Osteocyte (in vitro differentiated cells): ENCODE results near the gene TEAD2. TPM values are rescaled to one million over a fixed set of nuclear protein-coding genes. Genes with fewer than 3 reads are reported as not detected.
"Not testable (repeated sequence)": the region's sequence is repeated elsewhere in the genome, so short reads cannot be mapped to it uniquely, and the experiment has no call there.

ENCODE experiments used
- DNase-seq: peaks from one replicate; pipeline ENCODE4 v3.0.0; 2021; ENCODE audit warnings: mixed read lengths; ENCODE audit not compliant: unreplicated experiment; ENCODE audit errors: extremely low spot score
- H3K27ac Mint-ChIP-seq: one replicate; pipeline ENCODE4 v1.8.0; 2021; ENCODE audit warnings: mild to moderate bottlenecking, mixed read lengths; ENCODE audit not compliant: unreplicated experiment
- H3K27me3 Mint-ChIP-seq: one replicate; pipeline ENCODE4 v1.8.0; 2021; ENCODE audit warnings: mixed read lengths; ENCODE audit not compliant: unreplicated experiment
- H3K36me3 Mint-ChIP-seq: one replicate; pipeline ENCODE4 v1.8.0; 2021; ENCODE audit warnings: mixed read lengths; ENCODE audit not compliant: unreplicated experiment
- H3K4me1 Mint-ChIP-seq: one replicate; pipeline ENCODE4 v1.8.0; 2021; ENCODE audit warnings: mixed read lengths; ENCODE audit not compliant: unreplicated experiment
- H3K4me3 Mint-ChIP-seq: one replicate; pipeline ENCODE4 v1.8.0; 2021; ENCODE audit warnings: mild to moderate bottlenecking, moderate library complexity, mixed read lengths; ENCODE audit not compliant: unreplicated experiment
- H3K9me3 Mint-ChIP-seq: one replicate; pipeline ENCODE4 v1.8.0; 2021; ENCODE audit warnings: mixed read lengths; ENCODE audit not compliant: unreplicated experiment
- total RNA-seq: library from RNA; stranded (reverse); gene quantifications from 2 replicates; pipeline ENCODE4 v1.2.1, GENCODE V29; 2021
- TF ChIP-seq, protein P1 (sequence below): fragments of 200-600 bp; sonication (generic); IDR thresholded peaks from 2 replicates; pipeline ENCODE4 v1.5.0; 2021; ENCODE audit warnings: antibody characterized with exemption, mild to moderate bottlenecking, moderate library complexity

Gene TEAD2
- total RNA-seq, 1 donor from 2014 or later: 98.0 TPM

DNA sequence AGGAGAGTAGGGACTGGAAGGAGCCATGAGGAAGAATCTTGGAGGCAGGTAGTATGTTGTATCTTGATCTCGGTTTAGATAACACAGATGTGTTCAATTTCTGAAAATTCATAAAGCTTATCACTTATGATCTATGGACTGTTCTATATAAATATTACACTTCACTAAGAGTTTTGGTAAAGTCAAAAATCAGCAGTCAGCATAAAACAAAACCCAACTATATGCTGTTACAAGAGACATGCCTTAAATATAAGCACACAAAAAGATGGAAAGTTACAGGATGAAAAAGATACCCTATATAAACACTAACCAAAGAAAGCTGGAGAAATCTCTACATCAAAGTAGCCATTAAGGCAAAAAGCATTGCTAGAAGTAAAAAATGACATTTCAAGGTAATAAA, 21.4 kb upstream of the TEAD2 start:
- no peak overlapping the region for H3K27ac Mint-ChIP-seq
- TF ChIP-seq, protein P1, sequence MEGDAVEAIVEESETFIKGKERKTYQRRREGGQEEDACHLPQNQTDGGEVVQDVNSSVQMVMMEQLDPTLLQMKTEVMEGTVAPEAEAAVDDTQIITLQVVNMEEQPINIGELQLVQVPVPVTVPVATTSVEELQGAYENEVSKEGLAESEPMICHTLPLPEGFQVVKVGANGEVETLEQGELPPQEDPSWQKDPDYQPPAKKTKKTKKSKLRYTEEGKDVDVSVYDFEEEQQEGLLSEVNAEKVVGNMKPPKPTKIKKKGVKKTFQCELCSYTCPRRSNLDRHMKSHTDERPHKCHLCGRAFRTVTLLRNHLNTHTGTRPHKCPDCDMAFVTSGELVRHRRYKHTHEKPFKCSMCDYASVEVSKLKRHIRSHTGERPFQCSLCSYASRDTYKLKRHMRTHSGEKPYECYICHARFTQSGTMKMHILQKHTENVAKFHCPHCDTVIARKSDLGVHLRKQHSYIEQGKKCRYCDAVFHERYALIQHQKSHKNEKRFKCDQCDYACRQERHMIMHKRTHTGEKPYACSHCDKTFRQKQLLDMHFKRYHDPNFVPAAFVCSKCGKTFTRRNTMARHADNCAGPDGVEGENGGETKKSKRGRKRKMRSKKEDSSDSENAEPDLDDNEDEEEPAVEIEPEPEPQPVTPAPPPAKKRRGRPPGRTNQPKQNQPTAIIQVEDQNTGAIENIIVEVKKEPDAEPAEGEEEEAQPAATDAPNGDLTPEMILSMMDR: no peak
- no peaks in the 10 kb centered on the region for H3K4me1 Mint-ChIP-seq
- no peak for DNase-seq
- peaks cover 15% of the 10 kb centered on the region for H3K27me3 Mint-ChIP-seq
- H3K4me3 Mint-ChIP-seq: no peak overlapping the region
- no peaks in the 10 kb centered on the region for H3K36me3 Mint-ChIP-seq
- H3K9me3 Mint-ChIP-seq: peaks cover 10% of the 10 kb centered on the region

DNA sequence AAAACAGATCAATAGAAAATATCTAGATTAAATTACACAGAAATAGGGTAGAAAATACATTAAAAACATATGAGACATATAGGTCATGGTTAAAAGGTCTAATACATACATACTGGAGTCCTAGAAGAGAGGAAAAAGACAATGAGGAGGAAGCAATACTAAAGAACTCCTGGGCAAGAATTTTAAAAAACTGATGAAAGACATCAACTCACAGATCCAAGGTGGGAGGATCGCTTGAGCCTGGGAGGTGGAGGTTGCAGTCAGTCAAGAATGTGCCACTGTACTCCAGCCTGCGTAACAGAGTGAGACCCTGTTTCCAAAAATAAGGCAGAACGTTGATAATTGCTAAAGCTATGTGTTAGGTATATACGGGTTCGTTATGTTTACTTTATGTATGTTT, 20.4 kb upstream of the TEAD2 start:
- H3K27ac Mint-ChIP-seq: no peak overlapping the region
- H3K27me3 Mint-ChIP-seq: peaks cover 15% of the 10 kb centered on the region
- H3K4me1 Mint-ChIP-seq: no peaks in the 10 kb centered on the region
- no peak for DNase-seq
- peaks cover 10% of the 10 kb centered on the region for H3K9me3 Mint-ChIP-seq
- TF ChIP-seq, protein P1: no peak
- H3K4me3 Mint-ChIP-seq: no peak overlapping the region
- H3K36me3 Mint-ChIP-seq: no peaks in the 10 kb centered on the region

DNA sequence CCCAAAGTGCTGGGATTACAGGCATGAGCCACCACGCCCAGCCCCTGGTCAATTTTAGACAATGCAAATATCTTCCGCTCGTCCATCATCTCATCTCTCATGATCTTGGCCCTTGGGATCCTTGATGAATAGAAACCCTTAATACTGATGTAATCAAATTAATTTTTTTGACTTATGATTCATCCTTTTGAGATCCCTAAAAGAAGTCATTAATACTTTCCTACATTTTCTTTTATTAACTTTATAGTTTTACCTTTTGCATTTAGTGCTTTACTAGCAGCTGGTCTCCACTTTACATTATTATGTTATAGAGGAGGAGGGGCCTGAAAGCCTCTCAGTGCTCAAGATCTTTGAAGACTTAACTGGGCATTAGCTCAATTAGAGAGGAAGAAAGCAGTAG, 18.2 kb upstream of the TEAD2 start:
- Mint-ChIP-seq H3K4me1 (no peaks in the 10 kb centered on the region), H3K27me3 (peaks cover 19% of the 10 kb centered on the region), H3K27ac (no peak overlapping the region), H3K9me3 (peaks cover 10% of the 10 kb centered on the region), H3K4me3 (no peak overlapping the region), H3K36me3 (no peaks in the 10 kb centered on the region)
- no peak for DNase-seq
- TF ChIP-seq, protein P1: no peak

DNA sequence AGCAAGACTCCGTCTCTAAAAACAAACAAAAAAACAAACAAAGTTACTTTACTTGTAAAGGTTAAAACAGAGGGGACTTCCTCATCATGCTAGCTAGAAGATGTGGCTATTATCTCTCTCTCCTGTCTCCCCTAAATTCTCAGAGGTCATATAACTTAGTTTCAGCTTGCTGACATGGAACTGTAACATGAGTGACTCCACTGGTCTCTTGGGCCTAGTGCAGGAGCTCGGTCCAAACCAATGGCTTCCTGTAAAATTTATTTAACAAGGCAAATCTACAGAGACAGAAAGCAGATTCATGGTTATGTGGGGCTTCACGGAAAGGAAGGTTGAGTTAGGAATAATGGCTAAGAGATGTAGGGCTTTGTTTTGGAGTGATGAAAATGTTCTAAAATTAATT, 16.3 kb upstream of the TEAD2 start:
- TF ChIP-seq, protein P1: no peak
- Mint-ChIP-seq H3K27ac (no peak overlapping the region), H3K9me3 (peaks cover 7% of the 10 kb centered on the region), H3K27me3 (peaks cover 16% of the 10 kb centered on the region), H3K4me3 (no peak overlapping the region), H3K4me1 (no peaks in the 10 kb centered on the region), H3K36me3 (no peaks in the 10 kb centered on the region)
- no peak for DNase-seq

DNA sequence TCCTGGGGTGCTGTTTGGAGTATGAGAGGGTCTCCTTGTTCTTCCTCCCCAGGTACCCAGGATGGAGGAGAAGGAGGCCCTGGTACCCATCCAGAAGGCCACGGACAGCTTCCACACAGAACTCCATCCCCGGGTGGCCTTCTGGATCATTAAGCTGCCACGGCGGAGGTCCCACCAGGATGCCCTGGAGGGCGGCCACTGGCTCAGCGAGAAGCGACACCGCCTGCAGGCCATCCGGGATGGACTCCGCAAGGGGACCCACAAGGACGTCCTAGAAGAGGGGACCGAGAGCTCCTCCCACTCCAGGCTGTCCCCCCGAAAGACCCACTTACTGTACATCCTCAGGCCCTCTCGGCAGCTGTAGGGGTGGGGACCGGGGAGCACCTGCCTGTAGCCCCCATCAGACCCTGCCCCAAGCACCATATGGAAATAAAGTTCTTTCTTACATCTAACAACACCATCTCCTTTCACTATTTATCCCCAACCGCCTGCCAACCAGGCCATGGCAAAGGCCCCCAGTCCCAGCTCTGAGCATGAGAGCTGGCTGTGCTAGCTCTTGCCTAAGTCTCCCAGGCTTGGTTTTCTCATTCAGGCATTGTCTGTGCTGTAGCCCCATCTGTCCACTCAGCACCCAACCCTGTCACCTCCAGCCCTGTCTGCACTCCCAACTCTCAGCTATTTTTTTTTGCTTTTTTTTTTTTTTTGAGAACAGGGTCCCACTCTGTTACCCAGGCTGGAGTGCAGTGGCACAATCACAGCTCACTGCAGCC, 12.6 kb upstream of the TEAD2 start:
- Mint-ChIP-seq H3K4me1 (no peaks in the 10 kb centered on the region), H3K4me3 (no peak overlapping the region), H3K27me3 (peaks cover 10% of the 10 kb centered on the region), H3K36me3 (no peaks in the 10 kb centered on the region), H3K27ac (no peak overlapping the region), H3K9me3 (no peaks in the 10 kb centered on the region)
- DNase-seq: no peak
- TF ChIP-seq, protein P1: no peak

DNA sequence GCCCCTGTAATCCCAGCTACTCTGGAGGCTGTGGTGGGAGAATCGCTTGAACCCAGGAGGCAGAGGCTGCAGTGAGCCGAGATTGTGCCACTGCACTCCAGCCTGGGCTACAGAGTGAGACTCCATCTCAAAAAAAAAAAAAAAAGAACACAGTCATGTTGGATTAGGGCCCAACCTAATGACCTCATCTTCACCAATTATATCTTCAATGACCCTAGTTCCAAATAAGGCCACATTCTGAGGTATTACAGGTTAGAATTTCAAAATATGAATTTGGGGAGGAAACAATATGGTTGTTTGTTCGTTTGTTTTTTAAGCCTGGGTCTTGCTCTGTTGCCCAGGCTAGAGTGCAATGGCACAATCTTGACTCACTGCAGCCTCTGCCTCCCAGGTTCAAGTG, 11.0 kb upstream of the TEAD2 start:
- not testable (repeated sequence) for H3K9me3 Mint-ChIP-seq, H3K27me3 Mint-ChIP-seq, H3K36me3 Mint-ChIP-seq, H3K27ac Mint-ChIP-seq, H3K4me1 Mint-ChIP-seq, H3K4me3 Mint-ChIP-seq, DNase-seq
